Prostate gland (tissue), 2 donors: ENCODE results near the gene IL3.

Source experiments
- CTCF ChIP-seq, 4 experiments: fragments of 200-600 bp in 2 of 4; fragments of 450-650 bp in 2 of 4; sonication (generic) in 2 of 4; IDR thresholded peaks; 1 replicate in 3 of 4; 2 replicates in 1 of 4; pipeline ENCODE4 v1.5.1; 2016 to 2019; ENCODE audit warnings: antibody characterized with exemption in 4 of 4, mild to moderate bottlenecking in 2 of 4, moderate library complexity in 2 of 4
- POLR2A ChIP-seq: fragments of 450-650 bp; IDR thresholded peaks from one replicate; pipeline ENCODE4 v1.6.1; 2016; ENCODE audit warnings: antibody characterized with exemption, mild to moderate bottlenecking
- POLR2AphosphoS5 ChIP-seq: sonication (generic); formaldehyde crosslinking; IDR thresholded peaks from one replicate; pipeline ENCODE4 v1.6.1; 2017; ENCODE audit warnings: antibody characterized with exemption

DNA sequence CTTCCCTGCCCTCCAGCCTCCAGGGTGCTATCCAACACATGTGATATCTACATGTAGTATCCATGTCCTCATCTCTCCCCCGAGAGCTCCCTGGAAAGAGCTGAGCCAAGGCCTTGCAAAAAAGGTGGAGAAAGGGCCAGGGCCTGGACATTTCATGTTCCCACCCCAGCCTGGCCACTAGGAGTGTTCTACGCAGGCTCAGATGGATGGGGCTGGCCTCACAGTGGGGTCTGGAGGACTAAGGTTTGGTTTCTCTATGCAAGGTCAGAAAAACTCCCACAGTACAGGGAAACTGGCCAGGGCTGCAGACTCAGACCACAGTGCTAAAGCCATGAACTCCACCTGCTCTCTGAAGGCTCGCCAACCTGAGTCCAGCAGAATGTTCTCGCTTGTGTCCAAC is 11.6 kb downstream of the IL3 start:
- TF ChIP-seq POLR2A (no peak), CTCF (IDR thresholded peaks at IDR 0.05) (no peak), POLR2AphosphoS5 (no peak)
